GM18505 (cell line): ENCODE measurements around the gene ROR1.

ENCODE experiments used
- ATAC-seq: cut with Tn5 transposase; IDR thresholded peaks from one replicate; pipeline ENCODE4 v1.9.1; 2021; ENCODE audit not compliant: unreplicated experiment
- POLR2A ChIP-seq: IDR thresholded peaks from 4 replicates; pipeline ENCODE4 v1.6.1; 2011; ENCODE audit warnings: borderline replicate concordance; ENCODE audit not compliant: insufficient read depth, insufficient read length; ENCODE audit errors: extremely low read depth

The ROR1 gene

DNA sequence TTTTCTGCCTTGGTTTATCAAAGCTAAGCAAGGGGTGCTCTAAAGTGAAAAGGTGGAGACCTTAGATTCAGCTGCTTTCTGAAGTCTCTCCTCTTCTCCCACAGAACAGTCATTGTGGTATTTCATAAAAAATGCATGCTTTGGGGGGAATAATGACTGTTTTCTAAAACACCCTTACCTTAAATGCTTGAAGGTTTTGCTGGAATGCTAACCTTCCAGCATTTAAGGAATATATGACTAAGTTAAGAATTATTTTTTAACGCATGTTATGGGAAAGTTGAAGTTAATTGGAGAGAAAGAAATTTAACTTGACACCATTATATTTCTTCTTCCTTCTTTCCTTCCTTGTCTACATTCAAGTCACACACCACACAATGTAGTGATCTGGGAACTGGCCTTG lies 162.5 kb downstream of the ROR1 start:
- no peak for ATAC-seq
- no peak for TF ChIP-seq POLR2A

GRCh38 chr1:63936801-63937200 lies 163.0 kb downstream of the ROR1 start:
- ATAC-seq = no peak
- no peak for TF ChIP-seq POLR2A

GRCh38 chr1:63937461-63938022 lies 163.7 kb downstream of the ROR1 start:
- TF ChIP-seq POLR2A = no peak
- no peak for ATAC-seq

GRCh38 chr1:63940440-63940839 lies 166.6 kb downstream of the ROR1 start:
- no peak for TF ChIP-seq POLR2A
- ATAC-seq = no peak

DNA sequence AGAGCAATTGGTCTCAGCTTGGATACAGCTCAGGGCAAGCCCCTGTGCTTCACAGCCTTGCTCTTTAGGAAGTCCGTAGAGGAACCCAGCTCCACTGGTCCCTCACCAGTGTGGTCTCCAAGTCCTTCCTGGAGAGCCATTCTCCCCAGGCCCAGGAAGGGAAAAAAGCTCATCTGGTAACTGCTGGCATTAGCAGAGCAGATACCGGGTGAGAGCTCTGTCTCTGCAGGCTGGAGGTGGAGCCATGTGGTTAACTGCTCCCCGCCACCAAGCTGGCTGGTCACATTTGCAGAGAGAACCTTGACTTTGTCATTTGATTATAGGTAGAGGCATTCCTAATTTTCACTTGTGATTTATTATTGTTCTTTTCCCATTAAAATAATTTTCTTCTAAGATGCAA lies 169.6 kb downstream of the ROR1 start:
- TF ChIP-seq POLR2A = no peak
- no peak for ATAC-seq

DNA sequence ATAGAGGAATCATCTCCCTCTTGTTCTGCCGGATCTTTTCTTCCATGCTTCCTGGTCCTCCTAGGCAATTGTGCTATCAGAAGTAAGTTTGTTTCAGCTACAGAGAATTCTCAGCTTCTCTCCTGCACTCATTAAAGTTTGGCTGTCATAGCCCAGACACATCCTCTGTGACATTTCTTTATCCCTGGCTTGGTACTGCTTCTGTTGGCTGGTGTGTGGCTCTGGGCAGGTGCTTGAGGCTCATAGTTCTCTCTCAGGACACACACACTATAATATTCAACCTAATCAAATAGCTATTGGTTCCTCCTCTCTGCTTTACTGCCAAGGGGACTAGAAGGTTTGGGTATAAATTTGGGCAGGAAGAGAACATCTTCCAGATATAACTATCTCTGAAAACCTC lies 172.1 kb downstream of the ROR1 start:
- no peak for TF ChIP-seq POLR2A
- ATAC-seq = no peak

- TF ChIP-seq POLR2A = no peak
- ATAC-seq = no peak
Measured at GRCh38 chr1:63946866-63947491, 173.2 kb downstream of the ROR1 start.

GRCh38 chr1:63947904-63948303 lies 174.1 kb downstream of the ROR1 start:
- no peak for TF ChIP-seq POLR2A

DNA sequence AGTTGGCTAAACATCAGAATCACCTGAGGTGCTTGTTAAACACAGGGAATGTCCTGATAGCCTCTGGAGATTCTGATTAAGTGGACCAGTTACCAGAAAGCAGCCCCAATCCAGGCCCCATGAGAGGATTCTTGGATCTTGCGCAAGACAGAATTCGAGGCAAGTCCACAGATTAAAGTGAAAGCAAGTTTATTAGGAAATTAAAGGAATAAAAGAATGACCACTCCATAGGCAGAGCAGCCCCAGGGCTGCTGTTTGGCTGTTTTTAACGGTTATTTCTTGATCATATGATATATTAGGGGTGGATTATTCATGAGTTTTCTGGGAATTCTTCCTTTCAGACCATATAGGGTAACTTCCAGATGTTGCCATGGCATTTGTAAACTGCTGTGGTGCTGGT lies 176.2 kb downstream of the ROR1 start:
- no peak for TF ChIP-seq POLR2A
- no peak for ATAC-seq

More at GRCh38 chr1:63947904-63948303, 174.1 kb downstream of the ROR1 start:
- no peak for ATAC-seq

- no peak for ATAC-seq
- TF ChIP-seq POLR2A = no peak
Measured at GRCh38 chr1:63951059-63951946, 177.5 kb downstream of the ROR1 start.

GRCh38 chr1:63954187-63954586 lies 180.4 kb downstream of the ROR1 start:
- no peak for ATAC-seq
- TF ChIP-seq POLR2A = no peak

- ATAC-seq = no peak
- no peak for TF ChIP-seq POLR2A
Measured at GRCh38 chr1:63955370-63956145, 181.7 kb downstream of the ROR1 start.

GRCh38 chr1:63958556-63958955 lies 184.7 kb downstream of the ROR1 start:
- no peak for TF ChIP-seq POLR2A
- ATAC-seq = no peak
